HFFc6 (cell line): Measurements from ENCODE around the gene SYT2. TPM values are rescaled to one million over a fixed set of nuclear protein-coding genes. Genes with fewer than 3 reads are reported as not detected.
A peak's percentile ranks its signal among the peaks of the same experiment; 100 is the strongest.

Experiments
- DNase-seq: peaks from one replicate; pipeline ENCODE4 v3.0.0-alpha.2; 2018
- H3K27ac Mint-ChIP-seq: 2 replicates; pipeline ENCODE4 v1.8.0; 2020; ENCODE audit warnings: mild to moderate bottlenecking, mixed read lengths
- H3K27me3 Mint-ChIP-seq: 2 replicates; pipeline ENCODE4 v1.8.0; 2021; ENCODE audit warnings: mild to moderate bottlenecking, moderate library complexity, mixed read lengths; ENCODE audit not compliant: insufficient read depth
- H3K36me3 Mint-ChIP-seq: 2 replicates; pipeline ENCODE4 v1.8.0; 2021; ENCODE audit warnings: low read depth, mixed read lengths
- H3K4me1 Mint-ChIP-seq: 2 replicates; pipeline ENCODE4 v1.8.0; 2020; ENCODE audit warnings: low read depth, mixed read lengths
- H3K4me3 Mint-ChIP-seq: 2 replicates; pipeline ENCODE4 v1.8.0; 2020; ENCODE audit warnings: mild to moderate bottlenecking, moderate library complexity, mixed read lengths
- H3K9me3 Mint-ChIP-seq: 2 replicates; pipeline ENCODE4 v1.8.0; 2020; ENCODE audit warnings: mild to moderate bottlenecking, mixed read lengths
- CTCF ChIP-seq: fragments of 200-600 bp; sonication (generic); IDR thresholded peaks from 2 replicates; pipeline ENCODE4 v1.5.0; 2021; ENCODE audit warnings: antibody characterized with exemption, mild to moderate bottlenecking
- total RNA-seq, 6 experiments: library from RNA; stranded (reverse); fragmentation: NEBNext Ultra II Directional; extraction: Animal tissue kit (Norgen Biotek cat#: 25700); gene quantifications; 2 replicates in 1 of 6; 3 replicates in 5 of 6; pipeline ENCODE4 v1.2.3, GENCODE V29; 2021

SYT2 gene
- total RNA-seq, 6 experiments from 2014 or later = 0.03 TPM; not detected in 5

- H3K9me3 Mint-ChIP-seq = no peaks in the 10 kb centered on the region
- no peaks in the 10 kb centered on the region for H3K36me3 Mint-ChIP-seq
- peaks cover 25% of the 10 kb centered on the region for H3K27me3 Mint-ChIP-seq
These were observed 48.2 kb downstream of the SYT2 start for GRCh38 chr1:202662081-202662480.

GRCh38 chr1:202661136-202661845, 49.0 kb downstream of the SYT2 start:
- H3K4me1 Mint-ChIP-seq = peaks cover 8% of the 10 kb centered on the region
- no peaks in the 10 kb centered on the region for H3K9me3 Mint-ChIP-seq
- TF ChIP-seq CTCF = peak; percentile 64
- H3K27ac Mint-ChIP-seq = no peak overlapping the region
- DNase-seq = no peak
- H3K27me3 Mint-ChIP-seq = peaks cover 30% of the 10 kb centered on the region
- no peak overlapping the region for H3K4me3 Mint-ChIP-seq
- H3K36me3 Mint-ChIP-seq = no peaks in the 10 kb centered on the region

More at GRCh38 chr1:202662081-202662480, 48.2 kb downstream of the SYT2 start:
- Mint-ChIP-seq H3K27ac (no peak overlapping the region), H3K4me1 (peaks cover 8% of the 10 kb centered on the region), H3K4me3 (no peak overlapping the region)
- no peak for TF ChIP-seq CTCF
- no peak for DNase-seq

- Mint-ChIP-seq H3K9me3 (no peaks in the 10 kb centered on the region), H3K4me1 (peaks cover 8% of the 10 kb centered on the region), H3K36me3 (no peaks in the 10 kb centered on the region), H3K4me3 (no peak overlapping the region), H3K27ac (no peak overlapping the region), H3K27me3 (peaks cover 43% of the 10 kb centered on the region)
- no peak for TF ChIP-seq CTCF
- DNase-seq = no peak
These were observed 50.3 kb downstream of the SYT2 start for GRCh38 chr1:202659974-202660373.

- Mint-ChIP-seq H3K4me3 (no peak overlapping the region), H3K36me3 (no peaks in the 10 kb centered on the region), H3K27me3 (peaks cover 47% of the 10 kb centered on the region)
These were observed 50.7 kb downstream of the SYT2 start for GRCh38 chr1:202659541-202659940.

GRCh38 chr1:202658769-202659168, 51.5 kb downstream of the SYT2 start:
- Mint-ChIP-seq H3K36me3 (no peaks in the 10 kb centered on the region), H3K27ac (no peak overlapping the region), H3K4me3 (no peak overlapping the region), H3K4me1 (peaks cover 3% of the 10 kb centered on the region), H3K9me3 (no peaks in the 10 kb centered on the region), H3K27me3 (peaks cover 50% of the 10 kb centered on the region)
- no peak for TF ChIP-seq CTCF
- DNase-seq = no peak

More at GRCh38 chr1:202659541-202659940, 50.7 kb downstream of the SYT2 start:
- DNase-seq = no peak
- Mint-ChIP-seq H3K4me1 (peaks cover 8% of the 10 kb centered on the region), H3K9me3 (no peaks in the 10 kb centered on the region), H3K27ac (no peak overlapping the region)
- no peak for TF ChIP-seq CTCF
